ENCODE results near the gene FOXJ3.

DNA sequence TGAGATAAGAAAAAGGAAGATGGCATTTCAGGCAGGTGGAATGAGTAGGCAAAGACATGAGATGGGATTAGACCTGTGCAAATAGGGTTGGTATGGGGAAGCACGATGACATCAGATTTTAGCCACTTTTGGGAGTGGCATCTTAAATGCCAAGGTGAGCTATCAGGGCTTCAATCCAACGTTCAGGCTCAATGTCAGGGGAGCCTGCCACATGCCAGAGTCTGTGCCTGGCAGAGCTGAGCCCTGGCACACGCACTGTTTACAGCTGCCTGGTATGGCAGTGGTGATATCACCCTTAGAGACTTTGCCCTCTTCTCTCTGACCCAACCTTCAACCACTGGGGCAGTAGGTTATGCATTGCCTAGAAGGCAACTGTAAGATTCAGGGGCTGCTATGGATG, 182.9 kb downstream of the FOXJ3 start:
- TF ChIP-seq POLR2AphosphoS5 (IDR thresholded peaks at IDR 0.05; ENCODE audit: low read depth, low read length): no peak
- TF ChIP-seq SIRT6 (IDR thresholded peaks at IDR 0.05; ENCODE audit: low read length): no peak

All from H1 (cell line).